Mesendoderm (in vitro differentiated cells): Measurements from ENCODE around the gene ZNF708.
A peak's percentile ranks its signal among the peaks of the same experiment; 100 is the strongest.
"Not testable (repeated sequence)": the region's sequence is repeated elsewhere in the genome, so short reads cannot be mapped to it uniquely, and the experiment has no call there.

ENCODE experiments used
- DNase-seq: peaks from one replicate; pipeline ENCODE4 v3.0.0; 2013
- H2AK5ac ChIP-seq: 2 replicates; pipeline ENCODE4 v1.6.1; 2013; ENCODE audit warnings: low read length, inconsistent platforms
- H2BK120ac ChIP-seq: 2 replicates; pipeline ENCODE4 v1.6.1; 2013; ENCODE audit warnings: low read depth, mild to moderate bottlenecking, low read length, moderate library complexity, mixed read lengths
- H2BK15ac ChIP-seq: replicated peaks from 2 replicates; pipeline ENCODE4 v1.6.1; 2013; ENCODE audit warnings: low read depth, mild to moderate bottlenecking, moderate library complexity
- H2BK5ac ChIP-seq: 2 replicates; pipeline ENCODE4 v1.6.1; 2013; ENCODE audit warnings: low read length, inconsistent platforms
- H3K18ac ChIP-seq: 2 replicates; pipeline ENCODE4 v1.6.1; 2013; ENCODE audit warnings: mild to moderate bottlenecking, low read length, mixed read lengths
- H3K23ac ChIP-seq: one replicate; pipeline ENCODE4 v1.6.1; 2013; ENCODE audit warnings: low read length
- H3K27ac ChIP-seq: 2 replicates; pipeline ENCODE4 v1.5.1; 2013; ENCODE audit warnings: low read depth, mild to moderate bottlenecking, inconsistent platforms, low read length, moderate library complexity
- H3K27me3 ChIP-seq: 2 replicates; pipeline ENCODE4 v1.6.1; 2013; ENCODE audit warnings: low read length, control low read depth, mild to moderate bottlenecking, inconsistent platforms; ENCODE audit not compliant: insufficient read depth, poor library complexity
- H3K36me3 ChIP-seq: 2 replicates; pipeline ENCODE4 v1.6.1; 2013; ENCODE audit warnings: low read length, inconsistent platforms; ENCODE audit not compliant: control insufficient read depth, insufficient read depth
- H3K4ac ChIP-seq: one replicate; pipeline ENCODE4 v1.6.1; 2013; ENCODE audit warnings: low read depth, mild to moderate bottlenecking, low read length, moderate library complexity
- H3K4me1 ChIP-seq: 2 replicates; pipeline ENCODE4 v1.6.1; 2013; ENCODE audit warnings: low read depth, low read length, inconsistent platforms; ENCODE audit not compliant: control insufficient read depth
- H3K4me2 ChIP-seq: 2 replicates; pipeline ENCODE4 v1.6.1; 2013; ENCODE audit warnings: low read length
- H3K4me3 ChIP-seq: 2 replicates; pipeline ENCODE4 v1.5.1; 2013; ENCODE audit warnings: mild to moderate bottlenecking, low read length
- H3K56ac ChIP-seq: one replicate; pipeline ENCODE4 v1.6.1; 2013; ENCODE audit warnings: low read length
- H3K79me1 ChIP-seq: 2 replicates; pipeline ENCODE4 v1.6.1; 2013; ENCODE audit warnings: low read length, inconsistent platforms
- H3K79me2 ChIP-seq: 2 replicates; pipeline ENCODE4 v1.6.1; 2013; ENCODE audit warnings: mild to moderate bottlenecking, low read length; ENCODE audit not compliant: control insufficient read depth, insufficient read depth
- H3K9ac ChIP-seq: 2 replicates; pipeline ENCODE4 v1.6.1; 2013; ENCODE audit warnings: low read length, inconsistent platforms
- H4K5ac ChIP-seq: one replicate; pipeline ENCODE4 v1.6.1; 2013; ENCODE audit warnings: low read length
- H4K8ac ChIP-seq: one replicate; pipeline ENCODE4 v1.6.1; 2013; ENCODE audit warnings: low read depth, mild to moderate bottlenecking, control low read depth, low read length, moderate library complexity
- WGBS: extraction: QIAGEN DNeasy Blood & Tissue Kit; methylation state at CpG from one replicate; pipeline ENCODE4 v1.1.7; 2013; ENCODE audit warnings: low lambda C conversion rate, missing lambda C conversion rate; ENCODE audit not compliant: insufficient coverage; ENCODE audit errors: extremely low coverage; 5-methylcytosine and 5-hydroxymethylcytosine counted together

Gene ZNF708

DNA sequence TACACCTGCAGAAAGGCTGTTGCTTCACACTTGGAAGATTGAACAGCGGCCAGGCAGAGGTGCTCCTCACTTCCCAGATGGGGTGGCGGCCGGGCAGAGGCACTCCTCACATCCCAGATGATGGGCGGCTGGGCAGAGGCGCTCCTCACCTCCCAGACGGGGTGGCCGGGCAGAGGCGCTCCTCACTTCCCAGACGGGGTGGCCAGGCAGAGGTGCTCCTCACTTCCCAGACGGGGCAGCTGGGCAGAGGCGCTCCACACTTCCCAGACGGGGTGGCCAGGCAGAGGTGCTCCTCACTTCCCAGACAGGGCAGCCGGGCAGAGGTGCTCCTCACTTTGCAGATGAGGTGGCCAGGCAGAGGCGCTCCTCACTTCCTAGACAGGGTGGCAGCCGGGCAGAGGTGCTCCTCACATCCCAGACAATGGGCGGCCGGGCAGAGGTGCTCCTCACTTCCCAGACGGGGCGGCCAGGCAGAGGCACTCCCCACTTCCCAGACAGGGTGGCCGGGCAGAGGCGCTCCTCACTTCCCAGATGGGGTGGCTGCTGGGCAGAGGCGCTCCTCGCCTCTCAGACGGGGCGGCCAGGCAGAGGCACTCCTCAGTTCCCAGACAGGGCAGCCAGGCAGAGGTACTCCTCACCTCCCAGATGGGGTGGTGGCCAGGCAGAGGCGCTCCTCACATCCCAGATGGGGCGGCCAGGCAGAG, 69.6 kb downstream of the ZNF708 start:
- H2BK5ac ChIP-seq, H3K4me1 ChIP-seq, H4K8ac ChIP-seq, H3K4ac ChIP-seq, H3K79me1 ChIP-seq, H2AK5ac ChIP-seq, H3K27me3 ChIP-seq, H3K18ac ChIP-seq, H3K4me3 ChIP-seq, H2BK15ac ChIP-seq, H2BK120ac ChIP-seq, H3K27ac ChIP-seq, H3K23ac ChIP-seq, H3K9ac ChIP-seq, DNase-seq, H4K5ac ChIP-seq, H3K4me2 ChIP-seq, H3K79me2 ChIP-seq, H3K56ac ChIP-seq, H3K36me3 ChIP-seq: not testable (repeated sequence)
- WGBS, result no CpG with 5 or more reads among the region's 27 CpGs

DNA sequence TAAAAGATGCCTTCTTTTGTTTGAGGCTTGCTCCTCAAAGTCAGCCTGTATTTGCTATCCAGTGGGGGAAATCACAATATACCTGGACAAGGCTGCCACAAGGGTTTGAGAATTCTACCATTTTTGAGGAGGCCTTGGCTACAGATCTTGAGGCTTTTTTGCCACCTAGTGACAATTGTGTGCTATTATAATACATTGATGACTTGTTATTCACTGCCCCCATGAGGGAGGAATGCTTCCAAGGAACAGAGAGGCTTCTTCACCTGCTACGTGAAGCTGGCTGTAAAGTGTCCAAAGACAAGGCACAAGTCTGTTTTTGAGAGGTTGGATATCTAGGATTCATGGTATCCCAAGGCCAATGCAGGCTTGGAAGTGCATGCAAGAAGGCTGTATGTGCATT, 72.5 kb downstream of the ZNF708 start:
- WGBS, result no CpG with 5 or more reads among the region's 1 CpG
- peak; percentile 77 for DNase-seq

More for the DNA sequence above, 72.5 kb downstream of the ZNF708 start:
- no peak overlapping the region for H4K8ac ChIP-seq
- H3K79me2 ChIP-seq, result no peaks in the 10 kb centered on the region
- H3K9ac ChIP-seq, result no peak overlapping the region
- no peak overlapping the region for H3K23ac ChIP-seq
- no peak overlapping the region for H2BK5ac ChIP-seq
- no peak overlapping the region for H3K4ac ChIP-seq
- H4K5ac ChIP-seq, result no peak overlapping the region
- H2AK5ac ChIP-seq, result no peak overlapping the region
- H2BK120ac ChIP-seq, result no peak overlapping the region
- no peak overlapping the region for H3K4me3 ChIP-seq
- H3K36me3 ChIP-seq, result no peaks in the 10 kb centered on the region
- no peaks in the 10 kb centered on the region for H3K4me1 ChIP-seq
- no peak overlapping the region for H2BK15ac ChIP-seq
- no peak overlapping the region for H3K27ac ChIP-seq
- no peaks in the 10 kb centered on the region for H3K79me1 ChIP-seq
- no peaks in the 10 kb centered on the region for H3K27me3 ChIP-seq
- no peak overlapping the region for H3K4me2 ChIP-seq
- no peak overlapping the region for H3K56ac ChIP-seq
- no peak overlapping the region for H3K18ac ChIP-seq
